ENCODE results near the gene DIAPH3.

- TF ChIP-seq CTCF (conservative IDR thresholded peaks at IDR 0.05; ENCODE audit: low read length) (no peak), EZH2phosphoT487 (IDR thresholded peaks at IDR 0.05; ENCODE audit: borderline replicate concordance) (no peak)
Measured at GRCh38 chr13:60028021-60028420, 135.7 kb downstream of the DIAPH3 start.
